ENCODE results near the gene YIPF5.

The YIPF5 gene

GRCh38 chr5:144128844-144129243 is 41.6 kb downstream of the YIPF5 start:
- no peak for DNase-seq (ENCODE audit: low read depth in 2 of 2, low spot score in 1 of 2)

- no peak for DNase-seq (ENCODE audit: low read depth in 2 of 2, low spot score in 1 of 2)
These were observed 43.8 kb downstream of the YIPF5 start for GRCh38 chr5:144126707-144127106.

- no peak for DNase-seq (ENCODE audit: low read depth in 2 of 2, low spot score in 1 of 2)
These were observed 45.2 kb downstream of the YIPF5 start for GRCh38 chr5:144125163-144125726.

GRCh38 chr5:144122641-144123040 is 47.8 kb downstream of the YIPF5 start:
- DNase-seq (ENCODE audit: low read depth in 2 of 2, low spot score in 1 of 2) = no peak

GRCh38 chr5:144122081-144122480 is 48.4 kb downstream of the YIPF5 start:
- no peak for DNase-seq (ENCODE audit: low read depth in 2 of 2, low spot score in 1 of 2)

GRCh38 chr5:144121577-144121976 is 48.9 kb downstream of the YIPF5 start:
- DNase-seq (ENCODE audit: low read depth in 2 of 2, low spot score in 1 of 2) = no peak

GRCh38 chr5:144120661-144121180 is 49.7 kb downstream of the YIPF5 start:
- no peak for DNase-seq (ENCODE audit: low read depth in 2 of 2, low spot score in 1 of 2)

- DNase-seq (ENCODE audit: low read depth in 2 of 2, low spot score in 1 of 2) = no peak
These were observed 53.0 kb downstream of the YIPF5 start for GRCh38 chr5:144117412-144117811.

- no peak for DNase-seq (ENCODE audit: low read depth in 2 of 2, low spot score in 1 of 2)
These were observed 55.9 kb downstream of the YIPF5 start for GRCh38 chr5:144114571-144114970.

Measured in stimulated activated CD8-positive, alpha-beta memory T cell treated with anti-CD3 and anti-CD28 coated beads, Interleukin-4, amount 100 ng/mL, for 4 hours (primary cell).